Esophagus squamous epithelium (tissue), 5 donors: ENCODE measurements around the gene INPP5D. TPM values are rescaled to one million over a fixed set of nuclear protein-coding genes. Genes with fewer than 3 reads are reported as not detected.
"Not testable (repeated sequence)": the region's sequence is repeated elsewhere in the genome, so short reads cannot be mapped to it uniquely, and the experiment has no call there.

Source experiments
- DNase-seq: peaks from one replicate; lab custom pipeline; 2025; lab: John Stamatoyannopoulos, UW
- H3K27ac ChIP-seq, 4 donors: fragments of 200-600 bp; sonication (generic); one replicate each; pipeline ENCODE4 v1.5.1; 2016 to 2019; ENCODE audit warnings: mild to moderate bottlenecking in 1 of 4
- H3K27me3 ChIP-seq, 4 donors: fragments of 200-600 bp; sonication (generic); 1 replicate in 3 of 4; 2 replicates in 1 of 4; pipeline versions ENCODE4 v1.5.1 to v1.6.0; 2017 to 2021; ENCODE audit warnings: antibody characterized with exemption in 1 of 4
- H3K36me3 ChIP-seq, 3 donors: fragments of 200-600 bp; sonication (generic); one replicate each; pipeline ENCODE4 v1.5.1; 2016 to 2019
- H3K4me1 ChIP-seq, 3 donors: fragments of 200-600 bp; sonication (generic); one replicate each; pipeline ENCODE4 v1.5.1; 2017 to 2019
- H3K4me3 ChIP-seq, 4 donors: fragments of 200-600 bp; sonication (generic); 1 replicate in 3 of 4; 2 replicates in 1 of 4; pipeline ENCODE4 v1.5.1; 2016 to 2019; ENCODE audit warnings: mild to moderate bottlenecking in 2 of 4, moderate library complexity in 1 of 4
- H3K9me3 ChIP-seq, 3 donors: fragments of 200-600 bp; sonication (generic); one replicate each; pipeline ENCODE4 v1.5.1; 2016 to 2019
- POLR2A ChIP-seq, 4 donors: fragments of 450-650 bp; IDR thresholded peaks; one replicate each; pipeline ENCODE4 v1.6.1; 2017; ENCODE audit warnings: antibody characterized with exemption in 4 of 4, mild to moderate bottlenecking in 4 of 4, moderate library complexity in 3 of 4
- WGBS, 2 donors: methylation state at CpG; one replicate each; pipeline ENCODE4 v1.1.5; 2018; 5-methylcytosine and 5-hydroxymethylcytosine counted together
- intact Hi-C: fragments of 100-400 bp; cut with DNase I; formaldehyde crosslinking; loops from one replicate; pipeline ENCODE4 v1.15.0; 2022
- total RNA-seq, 4 donors: library from RNA; depleted of rRNA; stranded (reverse); fragments of >200 nt; gene quantifications; one replicate each; pipeline ENCODE4 v1.1.0, GENCODE V29; 2016
- TF ChIP-seq, protein P1 (sequence below), 6 experiments: fragments of 450-650 bp in 4 of 6; fragments of 200-600 bp in 2 of 6; sonication (generic) in 2 of 6; IDR thresholded peaks; one replicate each; pipeline ENCODE4 v1.5.1; 2016 to 2019; ENCODE audit warnings: antibody characterized with exemption in 6 of 6, mild to moderate bottlenecking in 4 of 6, moderate library complexity in 4 of 6
- donor health status: DM: yes; HTN: yes; CAD: no.

INPP5D gene
- total RNA-seq, 4 donors from 2014 or later, result 2.2 to 36.0 (median 10.2) TPM

DNA sequence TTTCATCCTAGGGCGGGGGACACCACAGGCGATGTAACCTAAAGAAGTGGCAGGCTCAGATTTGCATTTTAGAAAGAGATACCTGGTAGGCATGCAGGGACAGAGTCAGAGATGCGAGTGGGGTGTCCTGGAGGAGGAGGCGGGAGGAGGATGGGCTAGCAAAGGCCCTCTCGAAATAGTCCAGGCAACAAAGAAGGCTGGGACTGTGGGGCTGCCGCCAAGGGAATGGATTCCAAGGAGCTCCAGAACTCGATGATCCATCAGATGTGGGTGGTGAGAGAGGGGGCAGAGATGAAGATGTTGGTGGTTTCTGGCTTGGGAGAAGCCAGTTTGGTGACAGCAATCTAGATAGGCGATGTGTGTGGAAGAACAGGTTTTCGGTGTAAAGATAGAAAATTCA, 12.5 kb upstream of the INPP5D start:
- Histone ChIP-seq H3K9me3 (no peaks in the 10 kb centered on the region), H3K27ac (no peak overlapping the region), H3K27me3 (peaks cover 0 to 2% (median 0%) of the 10 kb centered on the region in 4 donors), H3K4me3 (no peak overlapping the region), H3K4me1 (peaks cover 16 to 54% (median 29%) of the 10 kb centered on the region in 3 donors), H3K36me3 (no peaks in the 10 kb centered on the region)
- DNase-seq, result no peak
- WGBS, 2 donors, result 44 to 70% methylated on average over 7 to 9 of the region's 9 CpGs
- intact Hi-C loops, result no loop called here
- TF ChIP-seq POLR2A (IDR thresholded peaks at IDR 0.05), result no peak
- TF ChIP-seq, protein P1, sequence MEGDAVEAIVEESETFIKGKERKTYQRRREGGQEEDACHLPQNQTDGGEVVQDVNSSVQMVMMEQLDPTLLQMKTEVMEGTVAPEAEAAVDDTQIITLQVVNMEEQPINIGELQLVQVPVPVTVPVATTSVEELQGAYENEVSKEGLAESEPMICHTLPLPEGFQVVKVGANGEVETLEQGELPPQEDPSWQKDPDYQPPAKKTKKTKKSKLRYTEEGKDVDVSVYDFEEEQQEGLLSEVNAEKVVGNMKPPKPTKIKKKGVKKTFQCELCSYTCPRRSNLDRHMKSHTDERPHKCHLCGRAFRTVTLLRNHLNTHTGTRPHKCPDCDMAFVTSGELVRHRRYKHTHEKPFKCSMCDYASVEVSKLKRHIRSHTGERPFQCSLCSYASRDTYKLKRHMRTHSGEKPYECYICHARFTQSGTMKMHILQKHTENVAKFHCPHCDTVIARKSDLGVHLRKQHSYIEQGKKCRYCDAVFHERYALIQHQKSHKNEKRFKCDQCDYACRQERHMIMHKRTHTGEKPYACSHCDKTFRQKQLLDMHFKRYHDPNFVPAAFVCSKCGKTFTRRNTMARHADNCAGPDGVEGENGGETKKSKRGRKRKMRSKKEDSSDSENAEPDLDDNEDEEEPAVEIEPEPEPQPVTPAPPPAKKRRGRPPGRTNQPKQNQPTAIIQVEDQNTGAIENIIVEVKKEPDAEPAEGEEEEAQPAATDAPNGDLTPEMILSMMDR (IDR thresholded peaks at IDR 0.05), result no peak

GRCh38 chr2:233048569-233049193, 11.5 kb upstream of the INPP5D start:
- no peaks in the 10 kb centered on the region for H3K36me3 ChIP-seq
- peaks cover 16 to 56% (median 29%) of the 10 kb centered on the region in 3 donors for H3K4me1 ChIP-seq
- WGBS, 2 donors, result 44 to 55% methylated on average over 10 of the region's 10 CpGs
- DNase-seq, result no peak
- intact Hi-C loops, result no loop called here
- no peaks in the 10 kb centered on the region for H3K9me3 ChIP-seq
- no peaks in the 10 kb centered on the region for H3K27me3 ChIP-seq
- H3K4me3 ChIP-seq, result no peak overlapping the region
- TF ChIP-seq POLR2A (IDR thresholded peaks at IDR 0.05), result no peak
- TF ChIP-seq, protein P1 (IDR thresholded peaks at IDR 0.05), result no peak
- peak overlapping the region in 3 of 4 donors; percentile 10 to 36 (median 32) for H3K27ac ChIP-seq

DNA sequence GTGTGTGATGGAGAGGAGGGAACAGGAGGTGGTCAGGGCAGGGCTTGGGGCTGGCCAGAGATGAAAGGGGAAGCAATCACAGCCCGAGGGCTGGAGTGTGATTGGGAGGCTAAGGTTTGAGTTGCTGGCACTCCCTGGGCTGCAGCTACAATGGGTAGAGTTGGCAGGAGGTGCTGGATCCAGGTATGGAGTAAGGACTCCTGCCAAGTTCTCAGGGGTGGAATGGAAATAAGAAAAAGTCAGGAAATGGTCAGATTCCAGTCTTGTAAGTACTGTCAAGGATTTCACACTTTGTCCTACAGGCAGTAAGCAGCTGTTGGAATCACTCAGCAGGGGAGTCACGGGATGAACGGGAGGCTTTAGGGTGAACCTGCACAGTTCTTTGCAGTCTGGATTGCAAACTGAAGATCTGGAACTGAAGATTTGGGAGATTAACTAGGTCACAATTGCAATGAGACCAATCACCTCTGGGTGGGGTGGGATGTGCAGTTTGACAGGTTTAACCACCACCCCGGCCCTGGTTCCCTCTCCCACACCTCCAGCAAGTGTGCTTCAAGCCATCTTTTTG, 10.9 kb upstream of the INPP5D start:
- H3K4me3 ChIP-seq, result no peak overlapping the region
- no peaks in the 10 kb centered on the region for H3K27me3 ChIP-seq
- no peaks in the 10 kb centered on the region for H3K36me3 ChIP-seq
- intact Hi-C loops, result no loop called here
- TF ChIP-seq, protein P1 (IDR thresholded peaks at IDR 0.05), result peak in 1 of 6 experiments; percentile 14
- no peak for TF ChIP-seq POLR2A (IDR thresholded peaks at IDR 0.05)
- peak overlapping the region in 3 of 4 donors; percentile 10 to 36 (median 32) for H3K27ac ChIP-seq
- no peak for DNase-seq
- 26 to 35% methylated on average over 4 of the region's 4 CpGs for WGBS, 2 donors
- H3K9me3 ChIP-seq, result no peaks in the 10 kb centered on the region
- H3K4me1 ChIP-seq, result peaks cover 21 to 61% (median 29%) of the 10 kb centered on the region in 3 donors

DNA sequence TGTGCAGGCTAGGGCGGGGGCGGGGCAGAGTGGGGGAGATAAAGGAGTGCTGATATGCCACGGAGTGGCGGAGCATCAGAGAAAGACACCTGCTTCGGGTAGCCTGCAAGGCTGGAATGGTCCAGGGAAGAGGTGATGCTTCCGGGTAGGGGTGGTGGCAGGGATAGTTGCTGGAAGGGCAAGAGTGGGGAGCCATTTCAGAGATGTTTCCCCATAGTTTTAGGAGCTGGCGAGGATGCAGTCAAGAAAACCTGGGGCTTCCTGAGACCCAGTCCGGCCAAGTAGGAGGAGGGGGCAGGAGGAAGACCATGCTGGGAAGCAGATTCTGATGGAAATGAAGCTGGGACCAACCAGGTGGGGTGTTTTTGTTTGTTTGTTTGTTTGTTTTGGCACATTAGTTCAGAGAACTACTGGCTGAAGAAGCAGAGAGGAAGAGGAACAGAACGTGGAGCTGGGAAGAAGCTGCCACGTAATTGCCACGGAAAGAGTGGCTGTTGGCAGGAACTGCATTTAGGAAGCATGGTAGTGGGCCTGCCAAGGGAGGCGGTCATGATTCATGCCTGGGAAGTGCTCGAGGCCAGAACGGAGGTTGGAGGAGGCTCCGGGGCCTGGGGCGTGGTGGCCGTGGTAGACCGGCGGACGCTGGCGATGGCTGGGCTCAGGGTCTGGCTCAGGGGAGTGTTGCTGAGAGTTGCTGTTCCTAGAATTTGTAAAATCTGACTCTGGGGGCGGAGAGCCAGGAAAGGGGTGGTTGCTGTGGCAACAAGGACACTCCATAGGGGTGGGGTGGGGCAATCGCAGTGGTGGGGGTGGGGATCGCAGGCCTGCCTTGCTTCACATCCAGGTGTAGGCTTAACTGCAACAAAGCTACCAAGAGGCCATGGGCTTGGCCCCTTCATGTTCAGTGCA, 8.6 kb upstream of the INPP5D start:
- intact Hi-C loops, result no loop called here
- no peak for DNase-seq
- Histone ChIP-seq H3K36me3 (no peaks in the 10 kb centered on the region), H3K27me3 (no peaks in the 10 kb centered on the region), H3K4me3 (no peak overlapping the region), H3K27ac (peak overlapping the region; percentile 38 to 58 (median 44)), H3K4me1 (peaks cover 24 to 64% (median 29%) of the 10 kb centered on the region in 3 donors), H3K9me3 (no peaks in the 10 kb centered on the region)
- no peak for TF ChIP-seq POLR2A (IDR thresholded peaks at IDR 0.05)
- TF ChIP-seq, protein P1 (IDR thresholded peaks at IDR 0.05), result peak in 1 of 6 experiments; percentile 10
- 40 to 42% methylated on average over 15 to 21 of the region's 24 CpGs for WGBS, 2 donors

DNA sequence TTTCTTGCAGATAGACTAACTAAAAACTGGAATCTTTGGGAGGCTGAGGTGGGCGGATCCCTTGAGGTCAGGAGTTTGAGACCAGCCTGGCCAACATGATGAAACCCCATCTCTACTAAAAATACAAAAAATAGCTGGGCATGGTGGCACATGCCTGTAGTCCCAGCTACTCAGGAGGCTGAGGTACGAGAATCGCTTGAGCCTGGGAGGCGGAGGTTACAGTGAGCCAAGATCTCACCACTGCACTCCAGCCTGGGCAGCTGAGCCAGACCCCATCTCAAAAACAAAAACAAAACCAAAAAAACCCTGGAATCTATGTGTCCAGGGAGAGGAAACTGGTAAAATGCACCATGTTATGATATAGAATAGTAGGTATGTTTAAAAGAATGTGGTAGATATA, 7.6 kb upstream of the INPP5D start:
- H3K27me3 ChIP-seq, DNase-seq, H3K4me3 ChIP-seq, H3K36me3 ChIP-seq, H3K9me3 ChIP-seq, intact Hi-C loops: not testable (repeated sequence)
- H3K27ac ChIP-seq, result peak overlapping the region in 2 of 4 donors; percentile 48 to 58
- H3K4me1 ChIP-seq, result peaks cover 24 to 61% (median 29%) of the 10 kb centered on the region in 3 donors
- WGBS, 2 donors, result 72 to 81% methylated on average over 4 of the region's 4 CpGs
